HG03095 (cell line): ENCODE measurements around the gene NUBP1.

Experiments
- ATAC-seq: cut with Tn5 transposase; IDR thresholded peaks from one replicate; pipeline ENCODE4 v1.9.1; 2021; ENCODE audit warnings: moderate library complexity; ENCODE audit not compliant: unreplicated experiment

NUBP1 gene

DNA sequence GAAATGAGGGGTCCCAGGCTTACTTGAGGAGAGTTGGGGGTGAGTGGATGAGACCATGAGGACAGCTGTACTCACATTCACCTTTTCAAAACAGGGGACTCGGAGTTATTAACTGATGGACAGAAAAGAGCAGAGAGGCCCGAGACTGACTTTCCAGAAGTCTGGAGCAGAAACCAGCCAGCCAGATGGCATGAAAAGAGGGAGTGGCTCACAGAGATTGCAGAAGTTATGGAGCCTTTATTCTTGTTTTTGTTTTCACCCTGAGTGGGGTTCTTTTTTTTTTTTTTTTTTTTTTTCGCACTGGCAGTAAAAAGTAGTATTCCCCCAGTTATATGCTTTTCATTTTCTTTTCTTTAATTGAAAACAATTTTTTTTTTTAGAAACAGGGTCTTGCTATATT, 56.1 kb downstream of the NUBP1 start:
- ATAC-seq: no peak

DNA sequence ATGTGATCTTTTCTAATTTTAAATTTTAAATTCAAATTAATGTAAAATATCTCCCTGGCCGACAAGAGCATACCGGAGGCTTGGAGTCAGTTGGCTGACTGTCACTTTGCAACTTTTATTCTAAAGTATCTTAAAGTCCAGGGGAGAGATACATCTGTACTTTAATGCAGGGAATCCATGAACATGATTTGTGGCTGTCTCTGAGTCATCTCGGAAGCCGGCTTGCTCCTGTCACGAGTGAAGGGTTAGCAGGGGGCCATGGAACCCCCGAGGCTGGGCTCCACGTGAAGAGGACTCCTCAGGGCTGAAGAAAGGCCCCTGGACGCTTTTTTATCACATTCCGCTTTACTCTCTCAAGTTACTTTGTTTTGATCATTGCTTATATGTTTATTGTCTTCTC, 61.7 kb downstream of the NUBP1 start:
- no peak for ATAC-seq

DNA sequence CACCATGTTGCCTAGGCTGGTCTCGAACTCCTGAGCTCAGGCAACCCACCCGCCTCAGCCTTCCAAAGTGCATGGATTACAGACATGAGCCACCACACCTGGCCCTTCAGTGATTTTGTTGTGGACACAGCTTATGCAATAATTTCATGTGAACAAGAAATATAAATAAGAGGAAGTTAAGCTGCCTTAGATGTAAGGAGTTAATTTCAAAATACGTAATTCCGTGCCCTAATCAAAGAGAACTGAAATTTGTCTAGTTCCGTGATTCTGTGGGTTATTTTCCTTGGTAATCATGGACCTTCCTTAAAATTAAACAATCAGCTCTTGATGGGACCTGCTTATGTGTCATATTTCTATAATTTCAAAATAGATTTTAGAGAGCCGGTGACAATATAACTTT, 63.1 kb downstream of the NUBP1 start:
- no peak for ATAC-seq

DNA sequence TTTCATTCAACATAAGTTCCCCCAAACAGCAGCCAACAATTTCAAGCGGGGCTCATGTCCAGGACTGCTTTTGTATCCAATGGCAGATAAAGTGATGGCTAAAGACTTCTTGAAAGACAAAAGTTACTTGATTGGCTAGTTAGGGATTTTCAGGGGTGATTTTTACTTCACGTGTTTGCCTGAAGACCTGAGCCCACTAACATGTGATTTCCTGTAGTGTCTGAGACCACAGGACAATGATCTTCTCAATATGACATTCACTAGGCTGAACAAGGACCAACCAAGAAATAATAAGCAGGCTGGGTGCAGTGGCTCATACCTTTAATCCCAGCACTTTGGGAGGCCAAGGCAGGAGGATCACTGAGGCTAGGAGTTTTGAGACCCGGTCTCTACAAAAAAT, 64.6 kb downstream of the NUBP1 start:
- ATAC-seq: no peak

DNA sequence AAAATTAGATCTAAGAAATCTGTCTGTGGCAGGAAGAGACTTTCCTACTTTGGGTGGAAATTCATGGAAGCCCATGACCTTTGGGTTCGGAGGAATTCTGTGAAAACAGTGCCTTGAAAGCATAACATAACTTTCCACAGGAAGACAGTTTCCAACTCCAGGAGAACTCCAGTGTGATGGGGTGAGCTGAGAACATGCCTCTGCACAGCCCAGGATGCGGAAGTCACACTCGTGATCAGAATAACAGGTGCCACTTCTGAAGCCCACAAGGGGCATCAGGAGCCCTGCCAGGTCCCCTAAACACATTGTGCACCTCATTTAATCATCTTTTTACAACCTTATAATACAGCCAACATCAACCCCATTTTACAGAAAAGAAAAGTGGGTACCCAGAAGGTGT, 65.2 kb downstream of the NUBP1 start:
- ATAC-seq: no peak

DNA sequence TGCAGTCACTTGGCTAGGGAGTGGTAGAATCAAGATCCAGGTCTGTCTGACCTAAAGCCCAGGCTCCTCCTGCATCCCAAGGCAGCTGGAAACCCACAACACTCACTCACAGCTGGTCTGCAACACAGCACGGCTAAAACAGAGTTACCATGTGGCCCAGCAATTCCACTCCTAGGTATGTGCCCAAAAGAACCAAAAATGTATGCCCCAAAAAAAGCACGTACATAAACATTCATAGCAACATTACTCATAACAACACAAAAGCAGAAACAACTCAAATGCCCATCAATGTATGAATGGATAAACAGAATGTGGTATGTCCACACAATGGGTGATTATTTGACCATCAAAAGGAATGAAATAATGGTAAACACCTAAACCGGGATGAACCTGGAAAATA, 66.1 kb downstream of the NUBP1 start:
- ATAC-seq: no peak

DNA sequence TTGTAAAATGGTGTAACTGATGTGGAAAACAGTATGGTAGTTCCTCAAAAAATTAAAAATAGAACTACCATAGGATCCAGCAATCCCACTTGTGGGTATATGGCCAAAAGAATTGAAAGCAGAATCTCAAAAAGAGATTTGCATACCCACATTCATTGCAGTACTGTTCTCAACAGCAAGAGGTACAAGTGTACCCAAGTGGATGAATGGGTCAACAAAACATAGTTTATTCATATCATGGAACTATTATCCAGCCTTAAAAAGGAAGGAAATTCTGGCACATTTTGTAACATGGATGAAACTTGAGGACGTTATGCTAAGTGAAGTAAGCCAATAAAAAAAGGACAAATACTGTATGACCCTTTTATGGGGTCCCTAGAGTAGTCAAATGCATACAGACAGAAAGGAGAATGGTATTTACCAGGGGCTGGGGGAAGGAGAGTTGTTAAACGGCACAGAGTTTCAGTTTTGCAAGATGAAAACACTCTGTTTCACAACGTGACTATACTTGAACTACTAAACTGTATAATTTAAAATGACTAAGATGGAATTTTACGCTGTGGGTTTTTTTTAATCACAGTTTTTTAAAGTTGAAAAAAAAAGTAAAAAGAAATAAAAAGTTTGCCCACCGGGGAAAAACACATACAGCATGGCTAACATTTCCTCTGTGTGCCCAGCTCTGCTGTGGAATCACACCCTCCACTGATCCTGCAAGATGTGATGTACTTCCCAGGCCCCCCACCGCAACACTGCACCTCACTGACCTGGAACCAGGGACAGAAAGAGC, 68.9 kb downstream of the NUBP1 start:
- ATAC-seq: peak; percentile 67

DNA sequence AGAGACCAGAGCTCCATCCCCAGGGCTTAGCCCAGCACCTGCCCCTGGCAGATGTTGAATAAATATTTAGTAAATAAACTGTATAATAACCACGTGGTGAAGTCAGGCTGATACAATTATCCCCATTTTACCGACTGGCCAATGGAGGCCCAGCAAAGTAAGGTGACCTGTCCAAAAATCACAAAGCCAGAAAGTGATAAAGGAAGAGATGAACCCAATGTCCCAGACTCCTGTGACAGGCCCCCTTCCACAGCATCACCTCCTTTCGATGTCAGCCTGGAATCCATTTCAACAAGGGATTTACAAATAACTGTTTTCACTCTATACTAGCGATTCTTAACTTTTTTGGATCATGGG, 69.4 kb downstream of the NUBP1 start:
- ATAC-seq: peak; percentile 16

DNA sequence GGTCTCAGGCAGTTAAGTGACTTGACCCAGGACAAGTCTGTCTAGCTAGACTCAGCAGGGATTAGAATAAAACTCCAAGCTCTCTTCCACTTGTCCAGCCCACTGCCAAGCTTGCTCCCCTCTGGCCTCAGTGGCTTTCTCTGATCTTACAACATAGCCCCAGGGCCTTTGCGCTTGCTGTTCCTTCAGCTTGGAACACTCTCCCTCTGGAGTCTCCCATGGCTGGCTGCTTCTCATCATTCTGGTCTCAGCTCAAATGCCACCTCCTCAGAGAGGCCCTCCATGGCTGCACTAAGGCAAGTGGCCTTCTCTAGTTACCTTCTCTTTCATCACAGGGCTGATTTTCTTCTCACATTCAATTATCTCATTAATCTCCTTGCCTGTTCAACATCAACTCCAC, 73.9 kb downstream of the NUBP1 start:
- ATAC-seq: no peak

DNA sequence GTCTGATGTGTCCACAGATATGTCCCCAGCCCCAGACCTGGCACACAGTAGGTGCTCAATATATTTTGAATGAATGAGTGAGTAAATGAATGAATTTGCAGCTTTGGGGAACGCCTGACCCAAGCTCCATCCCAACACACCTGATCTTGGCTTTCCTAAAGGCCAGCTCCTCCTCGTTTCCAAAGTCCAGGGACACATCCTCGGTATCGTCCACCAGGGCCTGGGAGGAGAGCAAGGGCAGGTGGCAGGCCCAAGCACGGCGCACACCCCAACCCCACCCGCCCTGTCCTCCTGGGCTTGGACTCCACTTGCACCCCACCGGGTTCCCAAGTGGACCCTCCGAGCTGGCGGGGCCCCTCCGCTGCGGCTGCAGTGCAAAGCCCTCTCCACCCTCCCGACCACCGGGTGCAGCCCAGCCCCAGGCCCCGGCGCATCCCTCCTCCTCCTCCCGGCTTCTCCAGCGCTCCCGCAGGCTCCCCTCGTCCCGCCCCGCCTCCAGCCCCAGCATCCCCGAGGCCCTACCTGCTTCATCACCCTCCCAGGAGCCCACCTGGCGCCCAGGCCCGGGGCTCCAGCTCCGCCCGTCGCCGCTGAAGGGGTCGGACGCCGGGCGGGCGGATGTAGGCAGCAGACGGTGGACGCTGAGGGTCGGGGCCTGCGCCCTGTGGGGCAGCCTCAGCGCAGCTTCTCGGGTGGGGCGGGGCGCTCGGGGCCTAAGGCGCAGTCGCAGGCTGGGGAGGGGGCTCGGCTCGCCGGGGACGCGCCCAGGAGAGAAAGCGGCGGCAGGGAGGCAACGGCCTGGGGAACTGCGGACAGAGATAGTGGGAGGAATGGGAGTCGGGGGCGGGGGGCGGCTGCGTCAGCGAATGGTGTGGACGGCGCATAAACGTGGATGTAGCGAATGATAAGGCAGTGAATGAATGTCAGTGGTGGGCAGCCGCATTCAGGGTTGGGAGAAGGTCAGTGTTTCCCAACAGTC, 74.6 kb downstream of the NUBP1 start, which contains the start of gene TVP23A:
Gene TVP23A (minus strand): TSS at position 832 of the 979 bp plus-strand sequence. CDS start 301 bp downstream, at position 531.
- ATAC-seq: no peak
